Effector memory CD4-positive, alpha-beta T cell (primary cell): ENCODE data around the gene CPLX1.

Experiments used
- DNase-seq, 3 donors: peaks; one replicate each; pipeline ENCODE4 v3.0.0-alpha.2; 2020
- H3K27ac ChIP-seq: 2 replicates; pipeline ENCODE4 v1.7.0; 2013; ENCODE audit warnings: mild to moderate bottlenecking, low read length, moderate library complexity; ENCODE audit not compliant: insufficient read depth, poor library complexity, severe bottlenecking
- H3K27me3 ChIP-seq: replicated peaks from 2 replicates; pipeline ENCODE4 v1.7.0; 2013; ENCODE audit warnings: mild to moderate bottlenecking, low read length; ENCODE audit not compliant: insufficient read depth, control insufficient read depth, poor library complexity, severe bottlenecking
- H3K36me3 ChIP-seq: 2 replicates; pipeline ENCODE4 v1.7.0; 2013; ENCODE audit warnings: mild to moderate bottlenecking, low read length, moderate library complexity; ENCODE audit not compliant: control insufficient read depth, insufficient read depth
- H3K4me1 ChIP-seq: 2 replicates; pipeline ENCODE4 v1.7.0; 2013; ENCODE audit warnings: low read length, mild to moderate bottlenecking; ENCODE audit not compliant: control insufficient read depth, insufficient read depth, poor library complexity, severe bottlenecking
- H3K4me3 ChIP-seq: 2 replicates; pipeline ENCODE4 v1.7.0; 2013; ENCODE audit warnings: low read length, low read depth, mild to moderate bottlenecking; ENCODE audit not compliant: insufficient read depth, poor library complexity, severe bottlenecking
- H3K9me3 ChIP-seq: 2 replicates; pipeline ENCODE4 v1.7.0; 2013; ENCODE audit warnings: mild to moderate bottlenecking, low read length, moderate library complexity; ENCODE audit not compliant: control insufficient read depth

Gene CPLX1

DNA sequence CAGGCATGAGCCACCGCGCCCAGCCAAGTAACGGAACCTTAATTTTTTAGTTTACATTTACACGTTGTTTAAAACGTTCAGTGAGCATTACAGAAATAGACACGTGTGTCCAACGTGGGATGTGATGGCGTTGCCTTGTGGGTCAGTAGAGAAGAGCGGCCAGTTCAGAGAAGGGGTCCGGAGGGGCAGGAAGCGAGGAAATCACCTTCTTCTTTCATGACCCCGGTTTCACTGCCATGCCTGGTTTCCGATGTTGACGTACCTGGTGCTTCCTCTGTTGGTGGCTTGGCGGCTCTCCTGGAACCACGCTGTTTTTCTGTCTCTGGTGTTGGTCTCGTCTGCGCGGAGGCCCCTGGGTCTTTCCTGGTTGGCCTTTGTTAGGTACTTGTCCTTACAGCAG lies 77.5 kb downstream of the CPLX1 start:
- no peak for DNase-seq
- Histone ChIP-seq H3K9me3 (no peaks in the 10 kb centered on the region), H3K36me3 (peaks cover 4% of the 10 kb centered on the region), H3K4me1 (no peaks in the 10 kb centered on the region), H3K27me3 (no peaks in the 10 kb centered on the region), H3K4me3 (no peak overlapping the region), H3K27ac (no peak overlapping the region)

- H3K36me3 ChIP-seq = peaks cover 4% of the 10 kb centered on the region
- H3K4me1 ChIP-seq = no peaks in the 10 kb centered on the region
- H3K27ac ChIP-seq = no peak overlapping the region
These were observed 78.3 kb downstream of the CPLX1 start for GRCh38 chr4:747546-748170.

DNA sequence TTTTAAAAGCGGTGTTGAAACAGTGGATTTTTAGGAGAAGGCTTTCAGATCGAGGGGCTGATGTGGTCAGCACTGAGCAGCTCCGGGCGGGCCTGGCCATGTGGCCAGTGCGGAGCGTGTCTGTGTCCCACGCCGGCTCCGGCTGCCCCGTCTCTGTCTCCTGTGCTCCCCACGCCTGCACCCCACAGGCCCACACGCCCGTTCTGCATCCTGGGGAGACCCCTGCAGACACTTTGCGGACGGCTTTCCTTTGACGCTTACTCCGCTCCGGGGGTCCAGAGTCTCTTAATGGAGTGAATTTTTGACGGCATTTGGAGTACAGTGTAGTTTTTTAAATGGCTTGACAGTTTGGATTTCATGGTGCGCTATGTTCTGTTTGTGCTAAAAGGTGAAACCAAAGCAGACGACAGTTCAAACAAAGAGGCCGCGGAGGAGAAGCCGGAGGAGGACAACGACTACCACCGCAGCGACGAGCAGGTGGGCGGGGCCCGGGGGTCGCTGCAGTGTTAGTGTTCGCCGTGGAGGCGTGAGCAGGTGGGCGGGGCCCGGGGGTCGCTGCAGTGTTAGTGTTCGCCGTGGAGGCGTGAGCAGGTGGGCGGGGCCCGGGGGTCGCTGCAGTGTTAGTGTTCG lies 81.6 kb downstream of the CPLX1 start:
- Histone ChIP-seq H3K9me3 (no peaks in the 10 kb centered on the region), H3K27ac (no peak overlapping the region), H3K27me3 (no peaks in the 10 kb centered on the region), H3K4me3 (no peak overlapping the region), H3K4me1 (no peaks in the 10 kb centered on the region), H3K36me3 (no peaks in the 10 kb centered on the region)
- no peak for DNase-seq

More at GRCh38 chr4:747546-748170, 78.3 kb downstream of the CPLX1 start:
- no peaks in the 10 kb centered on the region for H3K27me3 ChIP-seq
- H3K9me3 ChIP-seq = no peaks in the 10 kb centered on the region
- no peak overlapping the region for H3K4me3 ChIP-seq
- DNase-seq = no peak

DNA sequence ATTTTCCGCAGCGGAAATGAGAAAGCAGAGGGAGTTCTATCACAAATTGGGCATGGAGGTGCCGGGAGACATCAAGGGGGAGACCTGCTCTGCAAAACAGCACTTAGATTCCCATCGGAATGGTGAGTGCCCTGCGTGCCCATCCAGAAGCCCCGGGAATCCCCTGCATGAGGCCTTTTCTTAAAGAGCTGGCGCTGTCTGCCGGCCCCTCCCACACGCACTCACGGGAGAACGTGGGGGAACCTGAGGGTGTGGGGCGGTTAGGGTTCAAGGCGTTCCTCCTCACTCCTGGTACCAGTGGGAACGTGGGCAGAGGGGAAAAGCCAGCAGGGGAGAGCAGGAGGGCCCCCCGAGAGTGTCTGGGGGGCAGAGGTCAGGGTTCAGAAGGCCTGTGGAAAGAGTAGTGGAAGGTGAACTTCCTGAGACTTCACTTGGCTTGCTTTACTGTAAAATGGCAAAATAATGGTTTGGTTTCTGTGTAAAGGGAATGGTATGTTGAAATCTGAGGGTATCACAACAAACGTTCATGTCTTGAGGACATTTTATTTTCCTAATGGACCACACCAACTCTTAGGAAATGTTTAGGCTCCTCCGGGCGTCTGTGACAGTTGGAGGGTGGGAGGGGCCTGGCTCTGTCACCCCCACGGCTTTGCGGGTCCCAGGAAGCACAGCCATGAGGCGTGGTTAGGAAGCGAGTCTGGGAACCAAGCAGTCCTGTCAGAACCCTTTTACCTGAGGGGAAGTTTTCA lies 82.3 kb downstream of the CPLX1 start:
- Histone ChIP-seq H3K9me3 (no peaks in the 10 kb centered on the region), H3K4me1 (no peaks in the 10 kb centered on the region), H3K27me3 (no peaks in the 10 kb centered on the region), H3K36me3 (no peaks in the 10 kb centered on the region), H3K27ac (no peak overlapping the region), H3K4me3 (no peak overlapping the region)
- DNase-seq = no peak

- DNase-seq = peak; percentile 44 to 65 (median 58)
- no peak overlapping the region for H3K27ac ChIP-seq
- H3K27me3 ChIP-seq = no peaks in the 10 kb centered on the region
- H3K4me3 ChIP-seq = no peak overlapping the region
- H3K36me3 ChIP-seq = peaks cover 3% of the 10 kb centered on the region
- no peaks in the 10 kb centered on the region for H3K4me1 ChIP-seq
- H3K9me3 ChIP-seq = no peaks in the 10 kb centered on the region
These were observed 83.1 kb downstream of the CPLX1 start for GRCh38 chr4:742742-743311.

GRCh38 chr4:742096-742741 lies 83.7 kb downstream of the CPLX1 start:
- H3K36me3 ChIP-seq = peaks cover 7% of the 10 kb centered on the region
- H3K9me3 ChIP-seq = no peaks in the 10 kb centered on the region
- DNase-seq = no peak
- H3K27ac ChIP-seq = no peak overlapping the region
- no peak overlapping the region for H3K4me3 ChIP-seq
- H3K27me3 ChIP-seq = no peaks in the 10 kb centered on the region
- H3K4me1 ChIP-seq = no peaks in the 10 kb centered on the region

- no peak overlapping the region for H3K27ac ChIP-seq
- H3K27me3 ChIP-seq = no peaks in the 10 kb centered on the region
- no peaks in the 10 kb centered on the region for H3K9me3 ChIP-seq
- H3K4me1 ChIP-seq = no peaks in the 10 kb centered on the region
- H3K36me3 ChIP-seq = peaks cover 7% of the 10 kb centered on the region
- DNase-seq = no peak
- no peak overlapping the region for H3K4me3 ChIP-seq
These were observed 85.2 kb downstream of the CPLX1 start for GRCh38 chr4:740656-741282.

DNA sequence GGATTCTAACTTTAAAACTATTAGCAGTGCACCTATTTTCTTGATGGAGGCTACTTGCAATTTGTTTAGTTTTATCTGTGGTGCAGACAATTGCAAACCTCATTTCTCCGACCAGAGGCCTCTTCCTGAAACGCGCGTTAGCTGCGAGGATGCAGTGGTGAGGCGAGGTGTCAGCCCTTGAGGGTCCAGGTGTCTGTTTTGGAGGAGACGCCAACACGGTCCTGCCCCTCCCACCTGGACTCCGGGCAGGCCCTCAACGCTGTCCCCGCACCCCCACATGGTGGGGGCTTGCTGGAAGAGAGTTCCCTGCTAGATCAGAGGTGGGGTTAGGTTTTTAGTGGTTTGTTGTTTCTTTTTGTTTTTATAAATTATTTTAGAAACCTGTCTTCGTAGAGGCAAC lies 85.9 kb downstream of the CPLX1 start:
- Histone ChIP-seq H3K27me3 (no peaks in the 10 kb centered on the region), H3K4me3 (no peak overlapping the region), H3K27ac (no peak overlapping the region), H3K36me3 (peaks cover 8% of the 10 kb centered on the region), H3K9me3 (no peaks in the 10 kb centered on the region), H3K4me1 (no peaks in the 10 kb centered on the region)
- no peak for DNase-seq

GRCh38 chr4:739569-739968 lies 86.4 kb downstream of the CPLX1 start:
- Histone ChIP-seq H3K9me3 (no peaks in the 10 kb centered on the region), H3K4me1 (no peaks in the 10 kb centered on the region), H3K27ac (no peak overlapping the region), H3K36me3 (peaks cover 12% of the 10 kb centered on the region), H3K4me3 (no peak overlapping the region), H3K27me3 (no peaks in the 10 kb centered on the region)
- DNase-seq = no peak
